Right lobe of liver (tissue), 4 donors: ENCODE results near the gene CDX1.

Experiments used
- CTCF ChIP-seq, 4 donors: fragments of 200-600 bp in 3 of 4; fragments of 450-650 bp in 1 of 4; IDR thresholded peaks; one replicate each; pipeline versions ENCODE4 v1.5.1 to v1.8.0; 2016 to 2022; ENCODE audit warnings: antibody characterized with exemption in 4 of 4, mild to moderate bottlenecking in 2 of 4
- POLR2A ChIP-seq: fragments of 450-650 bp; IDR thresholded peaks from one replicate; pipeline ENCODE4 v1.6.1; 2017; ENCODE audit warnings: antibody characterized with exemption, mild to moderate bottlenecking
- donor health status: DM: no; HTN: no; CAD: no.
- donor health status: DM: no; HTN: no; CAD: no.
- donor health status: DM: no; HTN: yes; CAD: no.

DNA sequence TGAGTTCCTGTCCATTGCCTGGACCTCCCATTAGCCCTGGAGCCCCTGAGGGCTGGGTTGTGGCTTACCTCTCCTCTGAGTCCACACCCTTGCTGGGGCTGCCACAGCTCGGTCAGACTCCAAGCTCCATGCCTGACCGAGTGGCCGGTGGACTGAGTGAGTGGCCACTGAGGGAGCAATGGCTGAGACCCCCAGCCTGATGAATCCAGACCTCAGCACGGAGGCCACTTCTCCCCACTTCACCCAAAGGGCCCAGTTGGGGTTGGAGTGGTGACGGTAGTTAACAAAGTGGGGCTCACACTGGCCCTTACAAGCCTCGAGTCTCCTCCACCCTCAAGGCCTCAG lies 39.7 kb upstream of the CDX1 start:
- TF ChIP-seq POLR2A: no peak
- TF ChIP-seq CTCF (IDR thresholded peaks at IDR 0.05): no peak
